ENCODE measurements around the gene NOTCH2NLA. TPM values are rescaled to one million over a fixed set of nuclear protein-coding genes. Genes with fewer than 3 reads are reported as not detected.
"Not testable (repeated sequence)": the region's sequence is repeated elsewhere in the genome, so short reads cannot be mapped to it uniquely, and the experiment has no call there.

NOTCH2NLA gene
- 1 to 10 TPM; 2.0 to 9.3 (median 7.7) TPM for polyA plus RNA-seq
- long read RNA-seq, donor 1 = 0 reads
- long read RNA-seq, donor 2 = 0 reads
- long read RNA-seq, donor 3, partial matches to known transcripts = 0 of 1 reads
- long read RNA-seq, donor 3, other reads (novel, unspliced or antisense) = 0 of 1 reads
- long read RNA-seq, donor 4 = 0 reads
- long read RNA-seq, donor 5 = 0 reads
- long read RNA-seq, donor 6, partial matches to known transcripts = 0 of 1 reads
- long read RNA-seq, donor 6, other reads (novel, unspliced or antisense) = 0 of 1 reads
- long read RNA-seq, donor 7 = 0 reads
- long read RNA-seq, donor 8, partial matches to known transcripts = 0 of 1 reads
- long read RNA-seq, donor 8, other reads (novel, unspliced or antisense) = 0 of 1 reads
- long read RNA-seq, donor 9 = 0 reads
- long read RNA-seq, donor 10, transcript NOTCH2NLA-201 (5 exons, 1,874 nt) = major isoform, 6 of 7 reads
- long read RNA-seq, donor 10, partial matches to known transcripts = 0 of 7 reads
- long read RNA-seq, donor 10, other reads (novel, unspliced or antisense) = 0 of 7 reads

DNA sequence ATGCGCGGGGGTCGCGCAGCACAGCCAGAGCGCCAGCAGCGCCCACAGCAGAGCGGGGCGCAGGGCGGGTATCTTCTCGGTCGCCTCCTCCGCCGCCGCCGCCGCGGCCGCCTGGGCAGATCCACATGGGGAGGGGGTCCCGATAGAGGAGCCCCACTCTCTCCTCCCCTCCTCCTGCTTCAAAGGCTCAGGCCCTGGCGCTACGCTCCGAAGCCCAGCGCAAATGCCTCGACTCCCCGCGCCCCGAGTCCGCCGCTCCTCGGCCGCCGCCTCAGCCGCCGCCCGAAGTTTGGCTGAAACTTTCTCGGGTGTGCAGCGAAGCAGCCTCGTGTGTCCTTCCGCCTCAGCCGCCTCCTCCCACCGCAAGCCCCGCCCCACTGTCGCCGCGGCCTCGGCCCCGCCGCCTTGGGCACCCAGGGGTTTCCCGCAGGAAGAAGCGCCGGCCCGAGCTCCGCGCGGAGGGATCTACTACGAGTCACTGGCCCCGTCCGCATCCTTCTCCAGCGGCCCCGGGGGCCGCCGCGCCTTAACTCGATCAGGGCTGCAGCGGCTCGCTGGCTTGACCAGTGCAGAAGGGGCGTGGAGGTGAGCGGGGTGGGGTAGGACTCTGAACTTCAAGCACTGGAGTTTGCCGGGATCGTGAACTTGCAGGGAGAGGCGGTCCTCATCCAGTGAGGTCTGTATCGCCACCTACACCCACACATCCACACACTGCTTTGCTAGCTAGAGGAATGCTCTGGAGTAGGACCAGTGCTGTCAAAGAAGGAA is at the start of gene NOTCH2NLA:
Gene NOTCH2NLA, minus strand, starts transcription at position 312 of the 768 bp plus-strand sequence. CDS start 39,684 bp downstream, outside the sequence.
- not testable (repeated sequence) for H3K27me3 ChIP-seq (ENCODE audit: control insufficient read depth in 3 of 3, insufficient read depth in 3 of 3, low read length in 3 of 3); FAIRE-seq; H3K4me1 ChIP-seq (ENCODE audit: control insufficient read depth in 3 of 3, insufficient read depth in 2 of 3, low read depth in 1 of 3, low read length in 2 of 3); H3K9me3 ChIP-seq (ENCODE audit: control insufficient read depth in 2 of 2, insufficient read depth in 1 of 2, low read depth in 1 of 2, low read length in 1 of 2); H3K36me3 ChIP-seq (ENCODE audit: control insufficient read depth in 3 of 3, insufficient read depth in 2 of 3, low read depth in 1 of 3, low read length in 3 of 3)
- Histone ChIP-seq H3K4me3 (ENCODE audit: low read depth in 1 of 3, low read length in 3 of 3) (peak within 1 kb of the TSS in 2 of 3 donors; percentile 47 to 63), H3K27ac (ENCODE audit: low read depth in 1 of 3, low read length in 2 of 3) (peak within 1 kb of the TSS in 1 of 3 donors; percentile 28)
- peak in 1 of 2 donors; percentile 23 for DNase-seq
- 0 to 1% (median 0%) methylated on average over 3 to 34 of the region's 72 CpGs for WGBS, 3 donors

DNA sequence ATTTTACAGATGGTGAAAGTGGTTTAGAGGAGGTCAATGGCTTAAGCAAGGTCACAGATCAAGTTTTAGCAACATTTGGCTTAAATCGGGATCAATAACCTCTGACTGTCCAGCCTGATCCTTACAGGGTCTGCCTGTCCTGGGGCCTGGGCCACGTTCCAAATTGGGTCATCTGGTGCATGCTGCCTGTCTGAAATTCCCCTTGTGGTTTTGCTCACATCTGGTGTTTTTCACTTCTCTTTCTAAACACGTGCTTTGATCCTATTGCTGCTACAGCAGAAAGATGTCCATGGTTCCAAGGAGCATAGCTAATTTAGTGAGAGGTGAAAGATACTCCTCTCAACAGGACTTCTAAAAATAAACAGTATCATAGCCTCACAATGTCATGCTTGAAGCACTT is 49.5 kb upstream of the NOTCH2NLA start:
- WGBS, 3 donors = no CpG with 5 or more reads among the region's 3 CpGs
- not testable (repeated sequence) for H3K4me1 ChIP-seq (ENCODE audit: control insufficient read depth in 3 of 3, insufficient read depth in 2 of 3, low read depth in 1 of 3, low read length in 2 of 3)

DNA sequence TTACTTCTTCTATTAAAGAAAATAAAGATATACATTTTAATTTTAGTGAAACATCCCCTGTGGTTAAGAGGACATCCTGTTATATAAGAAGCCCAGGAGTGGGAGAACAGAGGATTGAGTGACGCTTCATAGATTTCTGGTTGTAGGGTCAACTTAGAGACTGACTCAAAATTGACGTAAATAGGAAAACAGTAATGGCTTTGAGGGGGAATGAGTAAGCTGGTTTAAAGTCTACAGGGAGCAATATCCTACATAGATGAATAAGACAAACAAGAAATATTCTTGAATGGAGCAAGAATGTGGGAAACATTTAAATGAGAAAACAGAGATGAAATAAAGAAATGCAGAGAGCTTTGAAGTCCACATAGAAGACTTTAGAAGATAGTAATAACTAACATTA is 48.3 kb upstream of the NOTCH2NLA start:
- not testable (repeated sequence) for DNase-seq; H3K9me3 ChIP-seq (ENCODE audit: control insufficient read depth in 2 of 2, insufficient read depth in 1 of 2, low read depth in 1 of 2, low read length in 1 of 2); H3K27ac ChIP-seq (ENCODE audit: low read depth in 1 of 3, low read length in 2 of 3); H3K36me3 ChIP-seq (ENCODE audit: control insufficient read depth in 3 of 3, insufficient read depth in 2 of 3, low read depth in 1 of 3, low read length in 3 of 3); H3K4me1 ChIP-seq (ENCODE audit: control insufficient read depth in 3 of 3, insufficient read depth in 2 of 3, low read depth in 1 of 3, low read length in 2 of 3); FAIRE-seq; H3K4me3 ChIP-seq (ENCODE audit: low read depth in 1 of 3, low read length in 3 of 3); H3K27me3 ChIP-seq (ENCODE audit: control insufficient read depth in 3 of 3, insufficient read depth in 3 of 3, low read length in 3 of 3)
- no CpG with 5 or more reads among the region's 2 CpGs for WGBS, 3 donors

More for the DNA sequence above, 49.5 kb upstream of the NOTCH2NLA start:
- H3K4me3 ChIP-seq (ENCODE audit: low read depth in 1 of 3, low read length in 3 of 3); FAIRE-seq; DNase-seq; H3K9me3 ChIP-seq (ENCODE audit: control insufficient read depth in 2 of 2, insufficient read depth in 1 of 2, low read depth in 1 of 2, low read length in 1 of 2); H3K27ac ChIP-seq (ENCODE audit: low read depth in 1 of 3, low read length in 2 of 3); H3K36me3 ChIP-seq (ENCODE audit: control insufficient read depth in 3 of 3, insufficient read depth in 2 of 3, low read depth in 1 of 3, low read length in 3 of 3); H3K27me3 ChIP-seq (ENCODE audit: control insufficient read depth in 3 of 3, insufficient read depth in 3 of 3, low read length in 3 of 3): not testable (repeated sequence)

DNA sequence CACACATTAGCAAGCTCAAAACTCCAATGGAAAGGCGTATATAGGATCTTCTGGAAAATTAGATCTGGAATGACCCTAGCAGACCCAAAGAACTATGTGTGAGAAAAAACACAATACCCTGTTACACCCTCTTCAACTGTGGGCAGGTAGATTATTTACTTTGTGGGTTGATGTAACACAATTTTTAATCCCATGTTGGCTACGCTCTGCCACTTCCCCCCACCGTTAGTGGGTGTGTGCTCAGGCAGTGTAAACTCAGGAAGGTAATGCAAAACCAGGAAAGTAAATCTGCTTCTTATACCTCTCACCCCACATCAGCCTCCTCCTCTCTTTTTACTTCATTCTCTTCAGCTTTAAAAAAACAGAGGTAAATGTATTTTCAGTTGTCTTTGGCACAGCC is 45.3 kb upstream of the NOTCH2NLA start:
- H3K36me3 ChIP-seq (ENCODE audit: control insufficient read depth in 3 of 3, insufficient read depth in 2 of 3, low read depth in 1 of 3, low read length in 3 of 3); H3K27ac ChIP-seq (ENCODE audit: low read depth in 1 of 3, low read length in 2 of 3); H3K4me1 ChIP-seq (ENCODE audit: control insufficient read depth in 3 of 3, insufficient read depth in 2 of 3, low read depth in 1 of 3, low read length in 2 of 3); H3K4me3 ChIP-seq (ENCODE audit: low read depth in 1 of 3, low read length in 3 of 3); FAIRE-seq; H3K27me3 ChIP-seq (ENCODE audit: control insufficient read depth in 3 of 3, insufficient read depth in 3 of 3, low read length in 3 of 3); DNase-seq; H3K9me3 ChIP-seq (ENCODE audit: control insufficient read depth in 2 of 2, insufficient read depth in 1 of 2, low read depth in 1 of 2, low read length in 1 of 2): not testable (repeated sequence)
- whole genome bisulfite sequencing, 3 donors = no CpG with 5 or more reads among the region's 3 CpGs

DNA sequence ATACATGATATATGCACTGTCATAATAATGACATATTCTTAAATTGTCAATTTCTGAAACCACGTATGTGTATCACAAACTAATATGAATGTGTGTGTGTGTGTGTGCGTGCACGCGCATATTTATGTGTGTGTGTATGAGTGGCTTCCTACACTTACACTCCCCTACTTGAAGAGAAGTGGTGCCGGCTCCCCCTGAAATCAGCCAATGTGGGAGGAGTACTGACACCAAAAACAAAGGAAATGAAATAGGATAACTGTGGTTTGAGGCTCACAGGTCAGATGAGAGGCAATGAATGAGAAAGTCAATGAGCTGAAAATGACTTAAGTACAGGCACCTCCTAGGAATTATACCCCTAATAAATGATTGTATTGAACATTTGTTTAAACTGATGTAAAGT is 44.4 kb upstream of the NOTCH2NLA start:
- not testable (repeated sequence) for H3K4me3 ChIP-seq (ENCODE audit: low read depth in 1 of 3, low read length in 3 of 3); H3K27me3 ChIP-seq (ENCODE audit: control insufficient read depth in 3 of 3, insufficient read depth in 3 of 3, low read length in 3 of 3); FAIRE-seq; H3K9me3 ChIP-seq (ENCODE audit: control insufficient read depth in 2 of 2, insufficient read depth in 1 of 2, low read depth in 1 of 2, low read length in 1 of 2); H3K36me3 ChIP-seq (ENCODE audit: control insufficient read depth in 3 of 3, insufficient read depth in 2 of 3, low read depth in 1 of 3, low read length in 3 of 3); H3K4me1 ChIP-seq (ENCODE audit: control insufficient read depth in 3 of 3, insufficient read depth in 2 of 3, low read depth in 1 of 3, low read length in 2 of 3); DNase-seq; H3K27ac ChIP-seq (ENCODE audit: low read depth in 1 of 3, low read length in 2 of 3)
- WGBS, 3 donors = no CpG with 5 or more reads among the region's 5 CpGs

DNA sequence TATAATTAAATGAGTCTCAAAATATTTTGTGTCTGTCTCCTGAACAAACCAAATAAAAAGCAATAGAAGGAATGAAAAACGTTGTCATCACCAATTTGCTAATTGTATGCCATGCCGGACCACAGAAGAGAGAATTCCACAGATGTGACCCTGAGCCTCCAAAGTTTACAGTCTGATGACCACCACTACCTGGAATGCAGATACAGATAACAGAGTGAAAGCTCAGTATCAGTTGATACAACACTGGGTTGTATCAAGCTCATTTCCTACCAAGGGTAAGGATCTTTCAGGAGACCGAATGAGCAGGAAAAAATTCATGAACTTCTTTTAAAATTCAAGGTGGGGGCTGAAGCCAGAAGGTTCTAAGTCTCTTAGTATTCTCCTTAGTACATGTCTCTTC is 43.9 kb upstream of the NOTCH2NLA start:
- H3K9me3 ChIP-seq (ENCODE audit: control insufficient read depth in 2 of 2, insufficient read depth in 1 of 2, low read depth in 1 of 2, low read length in 1 of 2); H3K27me3 ChIP-seq (ENCODE audit: control insufficient read depth in 3 of 3, insufficient read depth in 3 of 3, low read length in 3 of 3); H3K27ac ChIP-seq (ENCODE audit: low read depth in 1 of 3, low read length in 2 of 3); DNase-seq; FAIRE-seq; H3K4me1 ChIP-seq (ENCODE audit: control insufficient read depth in 3 of 3, insufficient read depth in 2 of 3, low read depth in 1 of 3, low read length in 2 of 3); H3K36me3 ChIP-seq (ENCODE audit: control insufficient read depth in 3 of 3, insufficient read depth in 2 of 3, low read depth in 1 of 3, low read length in 3 of 3); H3K4me3 ChIP-seq (ENCODE audit: low read depth in 1 of 3, low read length in 3 of 3): not testable (repeated sequence)
- WGBS, 3 donors = no CpG with 5 or more reads among the region's 3 CpGs

DNA sequence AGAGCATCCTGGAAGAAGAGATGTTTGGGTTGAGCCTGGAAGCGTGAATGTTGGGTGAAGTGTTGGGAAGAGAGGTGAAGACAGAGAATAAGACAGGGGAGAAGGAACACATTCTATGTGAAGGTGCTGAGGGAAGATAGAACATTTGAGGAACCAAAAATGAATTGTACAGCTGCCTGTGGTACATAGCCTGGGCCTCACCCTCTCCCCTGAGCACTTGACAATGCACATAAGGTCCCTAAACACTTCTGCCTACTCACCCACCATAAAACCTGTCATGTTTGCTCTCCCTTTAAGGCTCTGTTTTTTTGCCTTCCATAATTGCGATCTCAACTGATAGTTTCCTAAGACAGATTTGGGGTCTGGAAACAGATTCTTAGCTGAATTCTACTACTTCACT is 43.2 kb upstream of the NOTCH2NLA start:
- no CpG with 5 or more reads among the region's 2 CpGs for WGBS, 3 donors
- not testable (repeated sequence) for H3K27me3 ChIP-seq (ENCODE audit: control insufficient read depth in 3 of 3, insufficient read depth in 3 of 3, low read length in 3 of 3); H3K4me1 ChIP-seq (ENCODE audit: control insufficient read depth in 3 of 3, insufficient read depth in 2 of 3, low read depth in 1 of 3, low read length in 2 of 3); H3K9me3 ChIP-seq (ENCODE audit: control insufficient read depth in 2 of 2, insufficient read depth in 1 of 2, low read depth in 1 of 2, low read length in 1 of 2); DNase-seq; FAIRE-seq; H3K36me3 ChIP-seq (ENCODE audit: control insufficient read depth in 3 of 3, insufficient read depth in 2 of 3, low read depth in 1 of 3, low read length in 3 of 3); H3K27ac ChIP-seq (ENCODE audit: low read depth in 1 of 3, low read length in 2 of 3); H3K4me3 ChIP-seq (ENCODE audit: low read depth in 1 of 3, low read length in 3 of 3)

DNA sequence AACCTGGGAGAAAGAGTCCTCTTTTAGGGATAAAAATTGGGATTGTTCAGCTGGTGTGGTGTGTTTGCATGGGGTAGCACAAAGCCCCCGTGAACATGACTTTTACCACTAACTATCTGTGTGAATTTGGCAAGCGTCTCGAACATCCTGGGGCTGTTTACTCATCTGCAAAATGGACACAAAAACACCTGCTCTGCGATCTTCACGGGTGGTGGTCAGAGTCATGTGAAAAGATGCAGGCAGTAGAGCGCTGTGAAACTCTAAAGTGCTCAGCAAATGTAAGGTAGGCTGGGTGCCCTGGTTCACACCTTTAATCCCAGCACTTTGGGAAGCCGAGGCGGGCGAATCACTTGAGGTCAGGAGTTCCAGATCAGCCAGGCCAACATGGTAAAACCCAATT is 41.3 kb upstream of the NOTCH2NLA start:
- H3K9me3 ChIP-seq (ENCODE audit: control insufficient read depth in 2 of 2, insufficient read depth in 1 of 2, low read depth in 1 of 2, low read length in 1 of 2); H3K36me3 ChIP-seq (ENCODE audit: control insufficient read depth in 3 of 3, insufficient read depth in 2 of 3, low read depth in 1 of 3, low read length in 3 of 3); H3K4me3 ChIP-seq (ENCODE audit: low read depth in 1 of 3, low read length in 3 of 3); H3K27ac ChIP-seq (ENCODE audit: low read depth in 1 of 3, low read length in 2 of 3); H3K27me3 ChIP-seq (ENCODE audit: control insufficient read depth in 3 of 3, insufficient read depth in 3 of 3, low read length in 3 of 3); H3K4me1 ChIP-seq (ENCODE audit: control insufficient read depth in 3 of 3, insufficient read depth in 2 of 3, low read depth in 1 of 3, low read length in 2 of 3); FAIRE-seq; DNase-seq: not testable (repeated sequence)
- no CpG with 5 or more reads among the region's 9 CpGs for WGBS, 3 donors
